ENCODE data around the gene RND2.
"Not testable (repeated sequence)": the region's sequence is repeated elsewhere in the genome, so short reads cannot be mapped to it uniquely, and the experiment has no call there.

RND2 gene

DNA sequence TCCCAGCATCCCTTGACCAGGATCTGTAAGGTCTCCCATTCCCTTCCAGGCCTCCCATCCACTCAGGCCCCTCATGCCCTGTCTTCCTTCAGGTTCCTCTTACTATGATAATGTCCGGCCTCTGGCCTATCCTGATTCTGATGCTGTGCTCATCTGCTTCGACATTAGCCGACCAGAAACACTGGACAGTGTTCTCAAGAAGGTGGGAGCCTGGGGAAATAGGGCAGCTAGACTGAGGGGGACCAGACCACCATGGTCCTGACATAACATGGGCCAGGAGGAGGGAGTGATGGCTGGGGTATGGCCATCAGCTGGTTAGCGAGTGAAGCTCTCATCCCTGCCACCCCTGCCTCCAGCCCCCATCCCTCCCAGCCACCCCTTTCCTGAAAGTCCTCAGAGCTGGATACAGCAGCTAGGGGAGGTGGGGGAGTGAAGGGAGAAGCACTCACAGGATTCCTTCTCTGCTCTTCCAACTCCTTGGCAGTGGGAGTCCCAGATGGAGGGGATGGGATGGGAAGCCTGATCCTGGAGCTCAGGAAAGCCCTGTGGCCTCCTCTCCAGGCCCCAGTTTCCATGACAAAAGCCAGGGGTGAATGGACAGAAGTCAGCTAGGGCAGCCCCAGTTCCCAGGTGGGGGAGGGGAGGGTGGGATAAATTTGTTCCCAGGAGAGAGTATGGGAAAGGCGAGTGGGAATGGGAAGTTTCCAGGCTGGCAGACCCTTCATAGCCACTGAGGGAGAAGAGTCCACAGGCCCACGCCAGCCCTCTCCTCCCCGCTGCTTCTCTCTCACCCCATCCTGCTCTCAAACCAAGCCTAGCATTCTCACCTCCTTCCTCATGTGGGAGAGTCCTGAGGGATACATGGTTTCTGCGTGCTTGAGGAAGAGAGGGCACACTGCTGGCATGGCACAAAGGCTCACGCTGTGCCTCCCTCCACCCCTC, 2.3 kb downstream of the RND2 start:
- DNase-seq = no peak

DNA sequence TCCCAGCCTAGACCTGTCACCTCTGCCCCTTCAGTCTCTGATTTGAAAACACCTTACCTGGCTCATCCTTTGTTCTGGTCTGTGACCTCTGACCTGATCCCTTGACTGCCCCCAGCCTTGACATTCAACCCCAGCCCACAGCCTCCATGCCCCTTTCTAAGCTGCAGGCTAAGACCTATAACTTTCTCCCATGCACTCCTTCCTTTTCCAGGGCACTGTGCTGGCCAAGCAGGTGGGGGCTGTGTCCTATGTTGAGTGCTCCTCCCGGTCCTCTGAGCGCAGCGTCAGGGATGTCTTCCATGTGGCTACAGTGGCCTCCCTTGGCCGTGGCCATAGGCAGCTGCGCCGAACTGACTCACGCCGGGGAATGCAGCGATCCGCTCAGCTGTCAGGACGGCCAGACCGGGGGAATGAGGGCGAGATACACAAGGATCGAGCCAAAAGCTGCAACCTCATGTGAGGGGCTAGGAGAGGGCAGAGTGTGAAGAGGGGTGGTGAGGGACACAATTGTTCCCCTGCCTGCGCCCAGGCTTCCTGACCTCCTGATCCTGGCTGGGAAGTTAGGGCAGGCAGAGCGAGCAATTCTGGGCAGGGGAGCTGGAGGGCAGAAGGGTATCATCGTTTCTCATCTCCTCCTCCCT, 3.3 kb downstream of the RND2 start:
- DNase-seq = no peak

DNA sequence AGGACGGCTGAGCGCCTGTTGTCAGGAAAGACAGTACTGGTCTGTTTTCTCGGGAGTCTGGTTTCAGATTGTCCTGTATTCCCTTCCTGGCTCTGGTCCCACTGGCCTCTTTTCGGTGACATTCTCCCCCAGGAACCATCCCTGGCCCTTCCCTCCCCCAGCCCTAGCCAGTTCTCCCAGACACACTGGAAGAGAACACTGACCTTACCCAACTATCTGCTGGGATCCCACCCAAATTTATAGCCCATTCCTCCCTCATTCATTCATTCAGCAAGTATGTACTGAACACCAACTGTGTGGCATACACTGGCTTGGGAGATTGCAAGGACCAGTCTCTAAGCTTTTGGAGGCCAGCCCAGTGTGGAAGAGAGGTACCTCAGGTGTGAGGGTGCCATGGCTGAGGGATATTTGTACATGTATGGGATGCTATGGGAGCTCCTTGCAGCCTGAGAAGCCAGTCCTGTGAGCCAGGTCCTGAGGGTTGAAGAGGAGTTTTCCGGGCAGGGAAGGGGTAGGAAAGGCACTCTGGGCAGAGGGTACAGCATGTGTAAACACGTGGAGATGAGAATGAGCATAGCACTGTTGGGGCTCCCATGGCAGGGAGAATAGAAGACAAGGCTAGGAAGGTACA, 5.2 kb downstream of the RND2 start:
- no peak for DNase-seq

DNA sequence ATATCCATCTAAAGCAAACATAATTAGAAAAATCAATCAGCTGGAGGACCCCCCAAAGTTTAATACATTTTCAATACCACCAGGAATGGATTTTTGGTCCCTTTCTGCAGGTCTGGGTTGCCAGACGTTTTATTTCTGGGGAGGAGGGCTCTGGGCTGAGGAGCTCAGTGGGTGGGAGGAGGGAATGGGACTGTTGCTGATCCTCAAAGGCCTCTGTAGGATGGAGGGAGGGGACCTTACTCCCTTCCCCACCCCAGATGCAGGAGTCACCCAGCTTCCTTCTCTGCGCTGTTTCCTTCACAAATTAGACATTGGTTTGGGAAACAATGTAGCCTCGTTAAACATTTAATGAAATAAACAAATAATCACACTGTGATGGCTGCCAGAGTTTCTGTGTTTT, 6.6 kb downstream of the RND2 start:
- DNase-seq = no peak

DNA sequence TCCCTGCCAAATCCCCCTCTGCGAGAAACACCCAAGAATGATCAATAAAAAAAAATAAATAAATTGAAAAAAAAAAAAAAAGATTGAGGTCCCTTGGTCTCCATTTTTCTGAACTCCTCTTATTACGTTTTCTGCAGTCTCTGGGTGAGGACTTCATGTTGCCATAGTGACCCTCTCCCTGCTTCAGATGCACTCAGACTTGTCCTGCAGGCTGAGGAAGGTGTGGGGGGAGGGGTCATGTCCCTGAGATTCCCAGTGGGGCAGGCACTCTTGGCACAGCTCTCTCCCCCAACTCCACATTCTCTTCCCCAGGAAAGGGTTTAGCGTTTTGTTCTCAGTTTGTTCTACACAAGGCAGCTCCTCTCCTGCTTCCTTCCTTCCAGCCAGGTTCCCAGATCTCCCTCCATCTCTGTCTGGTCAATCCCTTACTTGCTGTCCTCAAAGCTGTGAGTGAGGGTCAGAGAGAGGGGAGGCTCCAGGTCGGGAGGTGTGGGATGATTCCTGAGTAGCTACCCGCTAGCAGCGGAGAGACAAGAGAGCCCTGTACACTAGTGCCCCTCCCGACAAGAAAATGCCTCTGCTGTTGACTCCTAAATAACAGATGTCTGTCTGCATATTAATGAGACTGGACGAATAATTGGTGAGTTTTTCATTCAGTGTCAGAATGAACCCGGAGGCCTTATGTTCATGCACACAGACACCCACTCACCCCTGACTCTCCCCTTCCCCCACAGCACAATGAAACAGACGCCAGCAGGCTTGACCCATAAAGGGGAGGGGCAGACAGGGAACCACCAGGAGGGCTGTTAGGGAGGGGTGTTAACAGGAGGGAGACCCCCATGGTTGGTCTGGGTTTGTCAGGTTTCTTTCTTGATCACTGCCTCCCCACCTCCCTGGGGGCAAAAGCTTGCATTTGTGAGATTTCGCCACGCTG, 9.2 kb downstream of the RND2 start:
- DNase-seq = no peak

DNA sequence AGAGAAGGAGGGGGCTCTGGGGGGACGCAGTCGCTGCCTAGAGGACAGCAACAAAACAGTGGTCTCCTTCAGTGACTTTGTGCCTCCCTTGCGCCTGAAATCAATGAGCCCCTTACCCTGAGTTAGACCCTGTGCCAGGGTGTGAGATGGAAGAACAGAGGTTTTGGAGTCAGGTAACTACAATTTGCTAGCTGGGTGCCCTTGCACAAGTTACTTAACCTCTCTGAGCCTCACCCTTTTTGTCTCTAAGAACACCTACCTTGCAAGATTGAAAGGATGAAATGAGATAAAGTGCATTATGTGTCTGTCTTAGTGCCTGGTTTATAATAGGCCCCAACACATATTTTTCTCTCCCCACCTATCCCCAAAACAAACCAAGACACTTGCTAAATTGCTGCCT, 9.9 kb downstream of the RND2 start:
- DNase-seq = no peak

DNA sequence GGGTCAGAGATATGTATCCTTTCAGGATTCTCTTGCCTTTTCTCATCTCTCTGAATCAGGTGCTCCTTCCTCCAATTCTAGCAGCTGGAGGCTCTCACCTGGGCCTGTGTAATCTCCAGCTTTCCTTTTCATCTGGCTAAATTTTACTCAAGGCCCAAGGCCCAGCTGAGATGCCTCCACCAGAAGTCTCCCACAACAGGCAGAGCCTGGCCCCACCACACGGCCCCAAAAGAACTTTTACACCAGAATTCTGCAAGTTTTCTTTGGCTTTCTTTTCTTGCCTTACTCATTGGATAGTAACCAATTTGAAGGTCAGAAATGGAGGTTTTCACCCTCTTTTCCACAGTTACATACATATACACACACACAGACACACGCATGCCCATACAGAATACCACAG, 14.6 kb downstream of the RND2 start:
- no peak for DNase-seq

DNA sequence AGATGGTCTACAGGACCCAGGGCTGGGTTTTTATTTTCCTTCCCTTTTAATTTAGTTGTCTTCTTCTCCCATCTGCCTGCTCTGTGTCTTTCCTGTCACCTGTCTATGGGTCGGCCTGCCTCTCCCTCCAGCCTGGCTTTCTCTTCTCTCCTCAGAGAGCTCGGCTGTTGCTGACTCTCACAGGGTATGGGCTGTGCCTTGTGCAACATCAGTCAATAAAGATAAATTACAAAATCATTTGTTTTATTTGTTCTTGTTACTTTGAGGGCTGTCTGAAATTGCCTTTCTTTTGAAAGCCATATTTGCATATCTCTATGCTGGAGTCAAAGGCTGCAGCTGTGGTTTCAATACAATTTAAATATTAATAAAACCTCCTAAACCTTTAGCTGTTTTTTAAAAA, 15.6 kb downstream of the RND2 start:
- no peak for DNase-seq

DNA sequence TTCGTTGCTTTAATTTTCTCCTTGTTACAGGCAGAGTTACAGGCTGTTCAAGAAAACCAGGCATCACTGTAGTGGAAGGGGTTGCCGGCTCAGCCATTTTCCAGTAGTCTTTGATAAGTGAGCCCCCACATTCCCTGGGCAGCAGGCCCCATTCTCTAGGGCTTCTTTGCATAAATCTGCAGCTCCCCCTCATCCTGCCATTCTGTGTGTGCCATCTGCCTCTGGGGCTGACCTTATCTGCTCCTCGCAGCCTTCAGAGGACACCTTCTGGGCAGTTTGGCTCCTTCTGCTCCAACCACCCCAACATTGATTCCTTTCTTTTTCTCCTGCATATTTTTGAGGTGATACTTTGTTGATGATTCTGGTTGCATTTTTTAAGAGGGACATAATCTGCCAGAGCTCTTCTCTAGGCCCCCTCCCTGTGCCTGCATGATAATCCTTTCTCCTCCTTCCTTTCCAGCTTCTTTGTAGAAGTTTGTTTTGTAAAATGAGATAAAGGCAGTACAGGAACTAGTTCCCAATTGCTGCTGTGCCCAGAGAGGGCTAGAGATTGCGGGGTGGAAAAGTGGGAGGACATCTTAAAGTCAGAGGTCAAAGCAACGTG, 17.1 kb downstream of the RND2 start:
- no peak for DNase-seq

DNA sequence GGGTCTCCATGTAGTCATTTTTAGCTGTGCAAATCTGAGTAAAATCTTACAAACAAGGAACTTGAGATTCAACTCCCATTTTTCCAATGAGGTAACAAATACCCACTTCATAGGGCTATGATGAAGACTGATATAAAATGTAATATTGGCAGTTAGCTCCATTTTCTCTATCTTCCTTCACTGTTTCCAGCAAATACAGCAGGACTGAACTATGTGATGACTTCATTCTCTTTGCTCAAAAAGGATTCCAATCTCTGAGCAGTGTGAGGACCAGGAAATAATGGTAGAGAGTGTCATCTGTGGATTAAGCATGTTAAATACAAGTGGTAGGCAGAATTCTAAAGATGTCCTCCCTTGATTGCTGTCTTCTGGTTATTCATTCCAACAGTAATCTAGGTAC, 18.3 kb downstream of the RND2 start:
- DNase-seq = no peak

DNA sequence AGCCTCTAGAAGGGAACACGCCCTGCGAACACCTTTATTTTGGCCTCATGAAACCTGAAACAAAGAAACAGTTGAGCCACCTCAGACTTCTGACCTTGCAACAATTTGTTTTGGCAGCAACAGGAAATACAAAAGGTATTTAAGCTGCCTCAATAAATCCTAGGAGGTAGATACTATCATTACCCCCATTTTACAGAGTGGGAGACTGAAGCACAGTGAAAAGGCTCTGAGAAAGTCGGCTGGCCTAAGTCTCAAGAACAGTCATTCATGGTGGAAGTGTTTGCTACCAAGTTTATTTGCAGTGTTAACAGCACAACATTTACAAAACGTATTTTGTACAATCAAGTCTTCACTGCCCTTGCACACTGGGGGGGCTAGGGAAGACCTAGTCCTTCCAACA, 19.0 kb downstream of the RND2 start:
- DNase-seq = no peak

DNA sequence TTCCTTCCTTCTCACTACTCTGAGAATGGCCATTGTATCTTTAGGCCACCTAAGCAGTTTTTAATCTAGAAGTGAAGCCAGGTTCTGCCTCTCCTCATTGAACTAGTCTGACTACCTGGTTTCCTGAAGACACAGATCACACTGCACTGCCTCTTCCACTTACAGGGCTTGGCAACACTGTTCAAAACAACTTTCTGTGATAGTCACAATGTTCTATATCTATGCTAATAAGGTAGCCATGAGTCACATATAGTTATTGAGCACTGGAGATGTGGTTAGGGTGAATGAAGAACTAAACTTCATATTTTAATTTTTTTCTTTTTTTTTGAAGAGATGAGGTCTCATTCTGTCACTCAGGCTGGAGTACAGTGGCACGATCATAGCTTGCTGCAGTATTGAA, 26.9 kb downstream of the RND2 start:
- DNase-seq = no peak

DNA sequence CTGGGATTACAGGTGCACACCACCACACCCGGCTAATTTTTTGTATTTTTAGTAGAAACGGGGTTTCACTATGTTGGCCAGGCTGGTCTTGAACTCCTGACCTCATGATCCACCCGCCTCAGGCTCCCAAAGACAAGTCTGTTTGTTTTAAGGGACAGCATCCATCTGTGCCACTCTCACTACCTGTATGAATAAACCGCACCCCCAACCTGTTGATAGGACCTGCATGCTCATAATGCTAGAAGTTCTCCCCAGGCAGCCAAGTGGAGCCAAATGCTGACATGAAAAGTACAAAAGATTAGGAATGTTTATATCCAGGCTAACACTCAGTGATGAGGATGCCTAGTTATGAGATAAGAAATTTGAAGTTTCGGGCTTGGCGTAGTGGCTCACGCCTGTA, 28.0 kb downstream of the RND2 start:
- not testable (repeated sequence) for DNase-seq

DNA sequence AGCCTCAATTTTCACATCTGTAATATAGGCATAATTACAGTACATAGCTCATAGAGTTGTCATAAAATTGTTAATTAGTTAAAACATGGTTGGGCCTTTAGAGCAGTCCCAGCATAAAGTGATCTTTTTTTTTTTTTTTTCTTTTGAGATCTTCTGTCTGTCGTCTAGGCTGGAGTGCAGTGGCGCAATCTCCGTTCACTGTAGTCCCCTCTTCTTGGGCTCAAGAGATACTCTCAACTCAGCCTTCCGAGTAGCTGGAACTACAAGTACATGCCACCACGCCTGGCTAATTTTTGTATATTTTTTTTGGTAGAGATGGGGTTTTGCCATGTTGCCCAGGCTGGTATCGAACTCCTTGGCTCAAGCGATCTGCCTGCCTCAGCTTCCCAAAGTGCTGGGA, 31.0 kb downstream of the RND2 start:
- no peak for DNase-seq

DNA sequence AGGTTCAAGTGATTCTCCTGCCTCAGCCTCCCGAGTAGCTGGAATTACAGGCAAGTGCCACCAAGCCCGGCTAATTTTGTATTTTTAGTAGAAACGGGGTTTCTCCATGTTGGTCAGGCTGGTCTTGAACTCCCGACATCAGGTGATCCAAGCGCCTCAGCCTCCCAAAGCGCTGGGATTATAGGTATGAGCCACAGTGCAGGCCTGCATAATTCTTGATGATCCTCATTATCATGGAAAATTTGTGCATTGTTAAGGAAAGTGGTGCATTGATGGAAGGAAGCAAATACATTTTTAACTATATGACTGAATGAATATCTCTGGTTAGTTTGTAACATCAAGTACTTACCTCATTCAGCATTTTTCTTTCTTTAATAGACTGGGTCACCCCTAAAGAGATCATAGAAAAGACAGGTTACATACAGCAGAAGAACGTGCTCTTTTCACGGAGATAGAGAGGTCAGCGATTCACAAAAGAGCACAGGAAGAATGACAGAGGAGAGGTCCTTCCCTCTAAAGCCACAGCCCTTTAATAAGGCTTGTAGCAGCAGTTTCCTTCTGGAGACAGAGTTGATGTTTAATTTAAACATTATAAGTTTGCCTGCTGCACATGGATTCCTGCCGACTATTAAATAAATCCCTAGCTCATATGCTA, 38.1 kb downstream of the RND2 start:
- DNase-seq = no peak

DNA sequence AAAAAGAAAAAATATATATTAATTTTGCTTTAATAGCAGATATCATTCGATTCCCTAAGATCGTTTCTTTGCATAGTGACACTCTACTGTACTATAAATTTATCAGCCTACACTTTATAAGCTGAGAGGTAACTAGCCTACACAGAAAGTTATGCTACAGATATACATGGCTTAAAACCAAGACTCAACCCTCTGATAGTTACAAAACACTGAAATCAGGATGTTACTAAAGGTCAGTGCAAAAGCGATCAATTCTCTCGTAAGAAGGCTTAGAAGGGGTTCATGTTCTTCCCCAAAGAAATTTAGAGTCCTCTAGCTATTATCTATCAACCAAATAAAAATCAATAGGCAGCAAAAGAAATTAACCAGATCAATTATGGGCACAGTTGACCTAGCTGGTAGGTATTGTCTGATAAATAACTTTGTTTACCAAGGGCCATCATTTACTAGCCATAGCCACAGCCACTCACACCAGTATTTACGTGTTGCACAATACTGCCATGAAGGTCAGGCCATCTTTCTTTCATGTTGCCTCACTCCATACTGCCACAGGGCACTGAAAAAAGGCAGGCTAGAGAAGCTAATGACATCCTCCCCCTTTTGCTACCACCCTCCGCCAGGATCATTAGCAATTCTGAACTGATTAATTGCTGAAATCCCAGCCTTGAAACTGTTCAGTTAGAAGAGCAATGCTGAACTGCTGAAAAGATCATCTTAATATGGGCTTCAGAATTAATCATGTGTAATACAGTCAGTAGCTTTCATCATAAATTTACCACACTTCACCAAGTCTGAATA, 43.7 kb downstream of the RND2 start:
- no peak for DNase-seq

DNA sequence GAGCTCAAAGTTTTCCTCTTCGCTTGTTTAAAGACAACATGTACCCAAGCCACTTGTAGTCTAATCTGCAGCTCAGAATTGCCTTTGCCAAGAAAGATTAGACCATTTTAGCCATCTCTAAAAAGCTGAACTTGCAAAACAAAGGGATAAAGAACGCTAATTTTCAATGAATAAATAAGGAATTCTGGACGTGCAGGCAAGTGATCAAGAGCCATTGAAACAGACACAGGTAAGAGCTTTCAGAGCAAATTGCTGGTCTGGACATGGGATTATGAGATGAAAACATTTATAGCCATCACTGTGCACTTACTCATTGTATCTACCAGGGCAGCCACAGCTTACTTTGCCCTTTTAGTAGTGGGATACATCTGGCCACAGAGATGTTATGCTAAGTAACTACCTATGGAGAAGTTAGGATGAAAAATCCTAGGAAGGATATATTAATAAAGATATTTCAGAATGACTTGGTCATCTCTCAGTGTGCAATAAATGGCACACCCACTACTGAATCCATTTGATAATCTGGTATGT, 44.4 kb downstream of the RND2 start:
- DNase-seq = no peak

DNA sequence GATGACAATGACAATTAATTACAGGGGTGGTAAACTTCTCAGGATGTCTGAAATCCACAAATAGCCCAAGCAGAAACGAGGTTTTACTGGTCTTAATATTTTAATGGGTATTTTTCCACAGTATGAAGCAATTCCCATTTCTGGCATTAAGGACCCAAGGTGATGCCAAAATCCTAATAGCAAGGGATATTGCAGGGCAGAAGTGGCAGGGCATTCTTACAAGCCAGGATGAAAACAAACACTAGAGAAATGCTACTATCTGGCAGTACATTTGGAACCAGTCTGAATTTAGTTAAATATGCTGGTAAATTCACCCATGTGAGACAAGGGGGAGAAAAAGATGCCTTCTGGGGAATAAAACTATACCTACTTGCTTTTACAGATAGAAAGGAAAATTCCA, 45.2 kb downstream of the RND2 start:
- DNase-seq = no peak

DNA sequence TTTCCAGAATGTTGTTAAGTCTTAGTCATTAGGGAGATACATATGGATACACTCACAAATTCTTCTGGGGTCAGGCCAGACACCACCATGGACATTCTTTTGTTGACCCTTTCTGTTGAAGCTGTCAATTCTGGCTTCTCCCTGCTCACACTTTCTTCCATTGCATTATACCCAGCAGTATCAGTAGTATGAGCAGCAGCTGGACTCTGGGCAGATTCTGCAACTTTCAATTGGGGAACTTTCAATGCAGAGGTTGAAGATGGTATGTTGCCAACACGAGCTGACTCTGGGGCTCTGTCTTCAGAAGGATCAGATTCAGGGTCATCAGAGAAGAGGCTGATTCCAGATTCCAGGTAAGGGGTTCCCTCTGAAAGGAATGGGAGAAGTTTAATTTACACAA, 45.8 kb downstream of the RND2 start:
- DNase-seq = no peak

DNA sequence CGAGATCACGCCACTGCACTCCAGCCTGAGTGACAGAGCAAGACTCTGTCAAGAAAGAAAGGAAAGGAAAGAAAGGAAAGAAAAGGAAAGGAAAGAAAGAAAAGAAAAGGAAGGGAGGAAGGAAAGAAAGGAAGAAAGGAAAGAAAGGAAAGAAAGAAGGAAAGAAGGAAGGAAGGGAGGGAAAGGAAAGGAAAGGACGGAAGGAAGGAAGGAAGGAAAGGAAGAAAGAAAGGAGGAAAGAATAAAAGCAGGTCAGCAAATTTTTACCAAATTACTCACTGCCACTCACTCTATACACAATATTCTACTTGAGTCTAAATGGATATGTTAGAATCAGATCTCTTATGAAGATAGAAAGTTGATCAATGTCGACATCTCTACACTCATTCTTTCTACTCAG, 49.8 kb downstream of the RND2 start:
- DNase-seq = no peak
